BJ (cell line): Measurements from ENCODE around the gene KPNA4. TPM values are rescaled to one million over a fixed set of nuclear protein-coding genes. Genes with fewer than 3 reads are reported as not detected.

ENCODE experiments used
- CTCF ChIA-PET: fragments of 350-600 bp; formaldehyde crosslinking; extraction: SDS; loops from one replicate; lab custom pipeline; 2021; ENCODE audit warnings: antibody characterized with exemption, inconsistent platforms; lab: Yijun Ruan, JAX
- POLR2A ChIA-PET: fragments of 300-600 bp; sonication (Branson Sonifier 250); formaldehyde crosslinking; extraction: SDS; loops from one replicate; lab custom pipeline; 2021; ENCODE audit warnings: antibody characterized with exemption; lab: Charles Lee
- DNase-seq: peaks from one replicate; pipeline ENCODE4 v3.0.0-alpha.2; 2011; ENCODE audit warnings: low read depth
- H3K27me3 ChIP-seq: 2 replicates; pipeline ENCODE4 v1.6.0; 2011; ENCODE audit warnings: low read length; ENCODE audit not compliant: control insufficient read depth, insufficient read depth
- H3K36me3 ChIP-seq: 2 replicates; pipeline ENCODE4 v1.5.1; 2011; ENCODE audit warnings: low read length; ENCODE audit not compliant: control insufficient read depth, insufficient read depth
- H3K4me3 ChIP-seq: 2 replicates; pipeline ENCODE4 v1.5.1; 2011; ENCODE audit warnings: low read depth, mild to moderate bottlenecking, control low read depth, low read length
- polyA plus RNA-seq: library from polyadenylated mRNA; depleted of rRNA; stranded (reverse); fragments of >200 nt; gene quantifications from 2 replicates; pipeline ENCODE4 v1.2.3, GENCODE V29; 2011
- TF ChIP-seq, protein P1 (sequence below): IDR thresholded peaks from 2 replicates; pipeline ENCODE4 v1.5.1; 2011; ENCODE audit warnings: low read depth, mild to moderate bottlenecking, control low read depth, inconsistent platforms, low read length, moderate library complexity; ENCODE audit not compliant: insufficient read depth

KPNA4 gene
- polyA plus RNA-seq, 1 experiment = 9.8 TPM

DNA sequence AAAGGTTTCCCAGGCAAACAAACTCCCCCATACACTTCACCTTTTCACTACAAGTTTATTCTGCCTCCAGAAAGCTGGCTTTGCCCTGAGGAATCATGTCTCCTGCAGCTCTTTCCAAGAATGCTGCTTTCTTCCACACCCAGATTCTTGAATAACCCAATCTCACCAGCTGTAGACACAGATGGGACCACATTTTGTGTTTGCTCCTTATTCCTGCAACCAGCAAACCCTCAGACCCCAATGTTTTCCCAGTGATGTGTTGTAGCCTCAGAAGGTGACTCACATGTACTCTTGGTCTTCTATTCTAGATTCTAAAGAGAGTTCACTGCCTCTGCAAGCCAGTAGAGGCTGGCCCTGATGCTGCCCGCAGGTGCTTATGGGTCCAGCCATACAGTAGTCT is 92.2 kb downstream of the KPNA4 start:
- Histone ChIP-seq H3K4me3 (no peak overlapping the region), H3K36me3 (no peaks in the 10 kb centered on the region), H3K27me3 (no peaks in the 10 kb centered on the region)
- CTCF ChIA-PET = interaction anchor here (1.3 to 1.4 kb wide), 3 partner anchors 8 to 58 kb away, joined by 3 read pairs; no protein-coding TSS in a partner anchor
- peak; percentile 91 for DNase-seq
- POLR2A ChIA-PET = no interaction called here
- TF ChIP-seq, protein P1, sequence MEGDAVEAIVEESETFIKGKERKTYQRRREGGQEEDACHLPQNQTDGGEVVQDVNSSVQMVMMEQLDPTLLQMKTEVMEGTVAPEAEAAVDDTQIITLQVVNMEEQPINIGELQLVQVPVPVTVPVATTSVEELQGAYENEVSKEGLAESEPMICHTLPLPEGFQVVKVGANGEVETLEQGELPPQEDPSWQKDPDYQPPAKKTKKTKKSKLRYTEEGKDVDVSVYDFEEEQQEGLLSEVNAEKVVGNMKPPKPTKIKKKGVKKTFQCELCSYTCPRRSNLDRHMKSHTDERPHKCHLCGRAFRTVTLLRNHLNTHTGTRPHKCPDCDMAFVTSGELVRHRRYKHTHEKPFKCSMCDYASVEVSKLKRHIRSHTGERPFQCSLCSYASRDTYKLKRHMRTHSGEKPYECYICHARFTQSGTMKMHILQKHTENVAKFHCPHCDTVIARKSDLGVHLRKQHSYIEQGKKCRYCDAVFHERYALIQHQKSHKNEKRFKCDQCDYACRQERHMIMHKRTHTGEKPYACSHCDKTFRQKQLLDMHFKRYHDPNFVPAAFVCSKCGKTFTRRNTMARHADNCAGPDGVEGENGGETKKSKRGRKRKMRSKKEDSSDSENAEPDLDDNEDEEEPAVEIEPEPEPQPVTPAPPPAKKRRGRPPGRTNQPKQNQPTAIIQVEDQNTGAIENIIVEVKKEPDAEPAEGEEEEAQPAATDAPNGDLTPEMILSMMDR = no peak

- H3K4me3 ChIP-seq = no peak overlapping the region
- ChIA-PET CTCF (interaction anchor here (1.4 kb wide), 1 partner anchor 22 kb away, joined by 3 read pairs; no protein-coding TSS in a partner anchor), POLR2A (no interaction called here)
- DNase-seq = no peak
- H3K27me3 ChIP-seq = no peaks in the 10 kb centered on the region
- no peaks in the 10 kb centered on the region for H3K36me3 ChIP-seq
- TF ChIP-seq, protein P1 = no peak
These were observed 93.0 kb downstream of the KPNA4 start for GRCh38 chr3:160472344-160472743.

DNA sequence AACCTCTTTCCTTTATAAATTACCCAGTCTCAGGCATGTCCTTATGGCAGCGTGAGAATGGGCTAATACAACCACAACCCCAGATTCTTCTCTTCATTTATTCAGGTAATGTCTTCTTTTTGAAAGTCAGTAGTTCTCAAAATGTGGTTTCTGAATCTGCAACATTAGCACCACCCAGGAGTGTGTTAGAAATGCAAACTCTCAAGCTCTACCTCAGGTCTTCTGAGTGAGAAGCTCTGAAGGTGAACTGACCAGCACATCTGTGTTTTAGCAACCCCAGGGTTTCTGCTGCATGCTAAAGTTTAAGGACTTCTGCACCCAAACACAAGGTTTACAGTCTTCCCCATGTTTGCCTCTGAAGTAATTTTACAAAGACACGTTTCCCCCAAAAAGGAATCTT is 93.5 kb downstream of the KPNA4 start:
- no peak overlapping the region for H3K4me3 ChIP-seq
- ChIA-PET CTCF (interaction anchor here (1.4 kb wide), 1 partner anchor 21 kb away, joined by 3 read pairs; no protein-coding TSS in a partner anchor), POLR2A (no interaction called here)
- TF ChIP-seq, protein P1 = no peak
- DNase-seq = no peak
- no peaks in the 10 kb centered on the region for H3K27me3 ChIP-seq
- H3K36me3 ChIP-seq = no peaks in the 10 kb centered on the region

- no peak for DNase-seq
- POLR2A ChIA-PET = no interaction called here
- TF ChIP-seq, protein P1 = no peak
These were observed 95.2 kb downstream of the KPNA4 start for GRCh38 chr3:160470181-160470580.

GRCh38 chr3:160464971-160465370 is 100.4 kb downstream of the KPNA4 start:
- H3K4me3 ChIP-seq = no peak overlapping the region
- no peaks in the 10 kb centered on the region for H3K27me3 ChIP-seq
- POLR2A ChIA-PET = interaction anchor here (0.8 to 0.9 kb wide), 2 partner anchors 14 to 16 kb away, joined by 3 to 4 read pairs; partner anchors contain the start of gene TRIM59
- TF ChIP-seq, protein P1 = no peak
- CTCF ChIA-PET = interaction anchor here (1.1 to 1.2 kb wide), 2 partner anchors 8 to 13 kb away, joined by 3 read pairs; no protein-coding TSS in a partner anchor
- H3K36me3 ChIP-seq = no peaks in the 10 kb centered on the region
- DNase-seq = no peak

More at GRCh38 chr3:160470181-160470580, 95.2 kb downstream of the KPNA4 start:
- H3K4me3 ChIP-seq = no peak overlapping the region
- H3K36me3 ChIP-seq = no peaks in the 10 kb centered on the region
- CTCF ChIA-PET = no interaction called here
- H3K27me3 ChIP-seq = no peaks in the 10 kb centered on the region
